ENCODE measurements around the gene STPG1.

The STPG1 gene

GRCh38 chr1:24424990-24425389, 11.4 kb upstream of the STPG1 start:
- no peaks in the 10 kb centered on the region for H3K4me1 ChIP-seq
- H3K4me2 ChIP-seq (ENCODE audit: low read length) = no peak overlapping the region
- no peaks in the 10 kb centered on the region for H3K36me3 ChIP-seq (ENCODE audit: control insufficient read depth, insufficient read depth, low read length)
- no peaks in the 10 kb centered on the region for H3K27me3 ChIP-seq (ENCODE audit: control insufficient read depth, insufficient read depth, low read length)
- H3K9ac ChIP-seq = no peak overlapping the region
- H3K79me2 ChIP-seq = peaks cover 2% of the 10 kb centered on the region
- no peak overlapping the region for H3K27ac ChIP-seq
- H3K4me3 ChIP-seq (ENCODE audit: low read depth, low read length) = no peak overlapping the region
- no peak for TF ChIP-seq CTCF (IDR thresholded peaks at IDR 0.05)
- no peak overlapping the region for H2AFZ ChIP-seq
- no peaks in the 10 kb centered on the region for H3K9me3 ChIP-seq (ENCODE audit: control insufficient read depth, low read length)

DNA sequence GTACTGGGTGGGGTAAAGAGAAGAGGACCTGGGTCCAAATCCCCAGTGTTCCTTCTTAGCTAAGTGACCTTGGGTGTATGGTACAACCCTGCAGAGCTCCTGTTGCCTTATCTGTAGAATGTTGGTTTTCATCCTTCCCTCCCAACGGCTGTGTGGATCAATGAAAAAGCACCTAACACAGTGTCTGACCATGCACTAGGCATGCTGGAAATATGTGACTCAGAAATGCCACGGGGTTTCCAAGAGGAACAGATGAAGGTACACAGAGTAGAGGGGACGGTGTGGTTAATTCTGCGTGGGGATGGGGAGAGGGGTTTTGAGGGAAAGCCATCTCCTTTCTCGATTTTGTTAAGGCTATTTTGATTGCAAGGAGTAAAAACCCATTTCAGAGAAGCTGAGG, 10.6 kb upstream of the STPG1 start:
- Histone ChIP-seq H3K9me3 (ENCODE audit: control insufficient read depth, low read length) (no peaks in the 10 kb centered on the region), H2AFZ (no peak overlapping the region), H3K4me3 (ENCODE audit: low read depth, low read length) (no peak overlapping the region), H3K4me2 (ENCODE audit: low read length) (no peak overlapping the region), H3K36me3 (ENCODE audit: control insufficient read depth, insufficient read depth, low read length) (no peaks in the 10 kb centered on the region), H3K27me3 (ENCODE audit: control insufficient read depth, insufficient read depth, low read length) (no peaks in the 10 kb centered on the region), H3K79me2 (peaks cover 2% of the 10 kb centered on the region), H3K9ac (no peak overlapping the region), H3K27ac (no peak overlapping the region), H3K4me1 (no peaks in the 10 kb centered on the region)
- no peak for TF ChIP-seq CTCF (IDR thresholded peaks at IDR 0.05)

DNA sequence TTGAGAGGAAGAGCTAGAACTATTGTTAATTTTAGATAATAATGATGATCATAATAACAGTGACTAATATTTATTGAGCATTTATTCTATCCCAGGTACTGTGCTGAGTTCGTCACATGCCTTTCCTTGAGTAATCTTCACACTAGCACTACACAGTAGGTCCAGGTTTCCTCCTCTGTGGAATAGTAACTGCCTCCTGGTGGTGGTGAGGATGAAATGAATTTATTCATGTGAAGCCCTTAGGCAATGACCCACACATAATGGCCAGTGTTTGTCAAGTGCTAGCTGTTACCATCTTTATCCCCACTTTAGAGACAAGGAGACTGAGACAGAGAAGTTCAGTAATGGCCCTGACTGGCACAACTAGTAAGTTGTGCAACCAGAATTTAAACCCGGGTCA, 7.9 kb upstream of the STPG1 start:
- Histone ChIP-seq H3K4me1 (peaks cover 5% of the 10 kb centered on the region), H3K36me3 (ENCODE audit: control insufficient read depth, insufficient read depth, low read length) (no peaks in the 10 kb centered on the region), H3K9ac (no peak overlapping the region), H2AFZ (no peak overlapping the region), H3K79me2 (peaks cover 2% of the 10 kb centered on the region), H3K4me2 (ENCODE audit: low read length) (no peak overlapping the region), H3K4me3 (ENCODE audit: low read depth, low read length) (no peak overlapping the region), H3K9me3 (ENCODE audit: control insufficient read depth, low read length) (no peaks in the 10 kb centered on the region), H3K27ac (no peak overlapping the region), H3K27me3 (ENCODE audit: control insufficient read depth, insufficient read depth, low read length) (no peaks in the 10 kb centered on the region)
- TF ChIP-seq CTCF (IDR thresholded peaks at IDR 0.05) = no peak

GRCh38 chr1:24420547-24420946, 7.0 kb upstream of the STPG1 start:
- H3K4me1 ChIP-seq = peaks cover 8% of the 10 kb centered on the region
- H3K36me3 ChIP-seq (ENCODE audit: control insufficient read depth, insufficient read depth, low read length) = no peaks in the 10 kb centered on the region
- no peak overlapping the region for H3K4me2 ChIP-seq (ENCODE audit: low read length)
- H3K27ac ChIP-seq = no peak overlapping the region
- H2AFZ ChIP-seq = no peak overlapping the region
- no peak for TF ChIP-seq CTCF (IDR thresholded peaks at IDR 0.05)
- no peaks in the 10 kb centered on the region for H3K27me3 ChIP-seq (ENCODE audit: control insufficient read depth, insufficient read depth, low read length)
- peaks cover 2% of the 10 kb centered on the region for H3K79me2 ChIP-seq
- H3K9ac ChIP-seq = no peak overlapping the region
- no peaks in the 10 kb centered on the region for H3K9me3 ChIP-seq (ENCODE audit: control insufficient read depth, low read length)
- H3K4me3 ChIP-seq (ENCODE audit: low read depth, low read length) = no peak overlapping the region

DNA sequence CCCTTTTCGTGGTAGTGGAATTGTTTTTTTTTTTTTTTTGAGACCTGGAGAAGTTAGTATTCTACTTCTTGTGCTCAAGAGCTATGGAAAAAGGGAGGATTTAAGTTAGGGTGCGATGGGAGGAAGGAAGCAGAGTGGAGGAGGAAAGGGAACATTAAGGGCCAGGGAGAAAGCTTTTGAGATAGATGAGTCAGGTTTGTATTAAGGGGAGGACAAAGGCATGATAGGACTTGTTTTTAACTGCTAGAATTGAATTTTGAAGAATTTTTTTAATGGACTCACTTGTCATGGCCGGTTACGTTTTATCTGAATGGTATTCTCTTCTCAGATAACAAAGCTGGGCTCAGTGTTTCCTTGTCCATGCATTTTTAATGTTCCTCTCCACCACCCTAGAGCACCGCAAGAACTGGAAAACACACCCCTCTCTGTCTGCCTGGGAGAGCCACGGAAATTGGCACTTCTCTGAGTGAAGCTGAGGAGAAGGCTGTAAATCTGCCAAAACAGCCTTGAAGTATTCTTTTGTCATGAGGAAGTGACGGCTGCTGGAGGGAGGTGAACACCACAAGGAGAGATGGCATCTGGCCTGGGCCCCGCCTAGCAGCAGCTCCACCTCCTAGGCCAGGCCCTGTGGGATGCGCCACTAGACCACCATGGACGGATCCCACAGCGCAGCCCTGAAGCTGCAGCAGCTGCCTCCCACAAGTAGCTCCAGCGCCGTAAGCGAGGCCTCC, 5.5 kb upstream of the STPG1 start:
- peaks cover 8% of the 10 kb centered on the region for H3K4me1 ChIP-seq
- H3K27ac ChIP-seq = no peak overlapping the region
- H2AFZ ChIP-seq = no peak overlapping the region
- H3K9ac ChIP-seq = no peak overlapping the region
- no peaks in the 10 kb centered on the region for H3K36me3 ChIP-seq (ENCODE audit: control insufficient read depth, insufficient read depth, low read length)
- H3K79me2 ChIP-seq = peaks cover 2% of the 10 kb centered on the region
- no peak overlapping the region for H3K4me2 ChIP-seq (ENCODE audit: low read length)
- no peak for TF ChIP-seq CTCF (IDR thresholded peaks at IDR 0.05)
- H3K9me3 ChIP-seq (ENCODE audit: control insufficient read depth, low read length) = no peaks in the 10 kb centered on the region
- H3K4me3 ChIP-seq (ENCODE audit: low read depth, low read length) = no peak overlapping the region
- H3K27me3 ChIP-seq (ENCODE audit: control insufficient read depth, insufficient read depth, low read length) = no peaks in the 10 kb centered on the region
